HUES64 (cell line): ENCODE results near the gene NRN1L.
A peak's percentile ranks its signal among the peaks of the same experiment; 100 is the strongest.
"Not testable (repeated sequence)": the region's sequence is repeated elsewhere in the genome, so short reads cannot be mapped to it uniquely, and the experiment has no call there.

Source experiments
- H3K27ac ChIP-seq: 2 replicates; pipeline ENCODE4 v1.7.0; 2013; ENCODE audit warnings: low read depth, low read length, inconsistent platforms
- H3K27me3 ChIP-seq: 2 replicates; pipeline ENCODE4 v1.6.1; 2013; ENCODE audit warnings: mild to moderate bottlenecking, low read length; ENCODE audit not compliant: insufficient read depth
- H3K36me3 ChIP-seq: 2 replicates; pipeline ENCODE4 v1.6.1; 2013; ENCODE audit warnings: mild to moderate bottlenecking, low read length; ENCODE audit not compliant: insufficient read depth
- H3K4me1 ChIP-seq: 2 replicates; pipeline ENCODE4 v1.6.1; 2013; ENCODE audit warnings: mild to moderate bottlenecking, low read length, moderate library complexity; ENCODE audit not compliant: insufficient read depth
- H3K4me3 ChIP-seq: 2 replicates; pipeline ENCODE4 v1.5.1; 2013; ENCODE audit warnings: mild to moderate bottlenecking, low read length, moderate library complexity
- H3K9ac ChIP-seq: 2 replicates; pipeline ENCODE4 v1.6.1; 2013; ENCODE audit warnings: mild to moderate bottlenecking, low read depth, low read length
- H3K9me3 ChIP-seq: 2 replicates; pipeline ENCODE4 v1.6.1; 2013; ENCODE audit warnings: low read depth, low read length; ENCODE audit not compliant: insufficient read depth
- WGBS: fragments of 150-250, 120-280 bp; methylation state at CpG from one replicate; pipeline ENCODE4 v1.1.7; 2013; ENCODE audit warnings: missing lambda C conversion rate; 5-methylcytosine and 5-hydroxymethylcytosine counted together

Gene NRN1L

GRCh38 chr16:67862623-67863583 is 21.8 kb upstream of the NRN1L start:
- no peaks in the 10 kb centered on the region for H3K4me1 ChIP-seq
- H3K9me3 ChIP-seq: no peaks in the 10 kb centered on the region
- no peaks in the 10 kb centered on the region for H3K27me3 ChIP-seq
- H3K4me3 ChIP-seq: no peak overlapping the region
- WGBS: 93% methylated on average over 11 of the region's 11 CpGs
- H3K9ac ChIP-seq: no peak overlapping the region
- peaks cover 49% of the 10 kb centered on the region for H3K36me3 ChIP-seq
- H3K27ac ChIP-seq: no peak overlapping the region

GRCh38 chr16:67864044-67864443 is 20.6 kb upstream of the NRN1L start:
- not testable (repeated sequence) for H3K4me3 ChIP-seq, H3K9me3 ChIP-seq, H3K27ac ChIP-seq, H3K4me1 ChIP-seq, H3K9ac ChIP-seq, H3K27me3 ChIP-seq
- peaks cover 61% of the 10 kb centered on the region for H3K36me3 ChIP-seq
- WGBS: 93% methylated on average over 6 of the region's 6 CpGs

GRCh38 chr16:67864594-67864993 is 20.1 kb upstream of the NRN1L start:
- Histone ChIP-seq H3K4me1 (no peaks in the 10 kb centered on the region), H3K9me3 (no peaks in the 10 kb centered on the region), H3K4me3 (no peak overlapping the region), H3K36me3 (peaks cover 65% of the 10 kb centered on the region), H3K27me3 (no peaks in the 10 kb centered on the region), H3K9ac (no peak overlapping the region), H3K27ac (no peak overlapping the region)
- WGBS: 84% methylated on average over 2 of the region's 2 CpGs

GRCh38 chr16:67865318-67865717 is 19.4 kb upstream of the NRN1L start:
- no peaks in the 10 kb centered on the region for H3K9me3 ChIP-seq
- 85% methylated on average over 2 of the region's 2 CpGs for WGBS
- no peak overlapping the region for H3K9ac ChIP-seq
- no peaks in the 10 kb centered on the region for H3K4me1 ChIP-seq
- peaks cover 71% of the 10 kb centered on the region for H3K36me3 ChIP-seq
- H3K4me3 ChIP-seq: no peak overlapping the region
- no peaks in the 10 kb centered on the region for H3K27me3 ChIP-seq
- no peak overlapping the region for H3K27ac ChIP-seq

GRCh38 chr16:67868290-67868689 is 16.4 kb upstream of the NRN1L start:
- WGBS: 96% methylated on average over 6 of the region's 6 CpGs
- peaks cover 77% of the 10 kb centered on the region for H3K36me3 ChIP-seq

GRCh38 chr16:67869653-67870052 is 15.0 kb upstream of the NRN1L start:
- H3K9me3 ChIP-seq: no peaks in the 10 kb centered on the region
- 96% methylated on average over 7 of the region's 7 CpGs for WGBS
- no peak overlapping the region for H3K9ac ChIP-seq
- peaks cover 8% of the 10 kb centered on the region; the same call in 1 of the 2 replicates for H3K4me1 ChIP-seq
- H3K36me3 ChIP-seq: peaks cover 72% of the 10 kb centered on the region
- no peak overlapping the region for H3K27ac ChIP-seq
- no peak overlapping the region for H3K4me3 ChIP-seq
- no peaks in the 10 kb centered on the region for H3K27me3 ChIP-seq

More at GRCh38 chr16:67868290-67868689, 16.4 kb upstream of the NRN1L start:
- H3K27ac ChIP-seq: no peak overlapping the region
- no peaks in the 10 kb centered on the region for H3K4me1 ChIP-seq
- H3K4me3 ChIP-seq: no peak overlapping the region
- H3K27me3 ChIP-seq: no peaks in the 10 kb centered on the region
- H3K9ac ChIP-seq: no peak overlapping the region
- H3K9me3 ChIP-seq: no peaks in the 10 kb centered on the region

- WGBS: 85% methylated on average over 3 of the region's 3 CpGs
- peaks cover 63% of the 10 kb centered on the region for H3K36me3 ChIP-seq
- H3K27me3 ChIP-seq: no peaks in the 10 kb centered on the region
- H3K9me3 ChIP-seq: no peaks in the 10 kb centered on the region
- H3K9ac ChIP-seq: no peak overlapping the region
- no peak overlapping the region for H3K4me3 ChIP-seq
- H3K27ac ChIP-seq: no peak overlapping the region
- H3K4me1 ChIP-seq: peaks cover 8% of the 10 kb centered on the region; the same call in 1 of the 2 replicates
Measured at GRCh38 chr16:67871256-67871655, 13.4 kb upstream of the NRN1L start.

GRCh38 chr16:67872131-67872630 is 12.5 kb upstream of the NRN1L start:
- WGBS: 75% methylated on average over 2 of the region's 2 CpGs
- peaks cover 63% of the 10 kb centered on the region for H3K36me3 ChIP-seq
- H3K9me3 ChIP-seq: no peaks in the 10 kb centered on the region
- H3K27me3 ChIP-seq: no peaks in the 10 kb centered on the region
- H3K4me3 ChIP-seq: peak overlapping the region; percentile 97
- no peak overlapping the region for H3K27ac ChIP-seq
- no peak overlapping the region for H3K9ac ChIP-seq
- H3K4me1 ChIP-seq: peaks cover 8% of the 10 kb centered on the region; the same call in 1 of the 2 replicates

- 5% methylated on average over 72 of the region's 72 CpGs for WGBS
- Histone ChIP-seq H3K9ac (peak within 1 kb of the TSS; percentile 93), H3K4me1 (peaks cover 8% of the 10 kb centered on the region; the same call in 1 of the 2 replicates), H3K4me3 (peak within 1 kb of the TSS; percentile 97), H3K36me3 (peaks cover 63% of the 10 kb centered on the region), H3K9me3 (no peaks in the 10 kb centered on the region), H3K27ac (peak within 1 kb of the TSS; percentile 62), H3K27me3 (no peaks in the 10 kb centered on the region)
Measured at GRCh38 chr16:67872631-67873434, 11.9 kb upstream of the NRN1L start, which contains the start of gene EDC4. Gene EDC4 (plus strand): TSS chr16:67873052. CDS start chr16:67873262, 210 bp downstream.

- Histone ChIP-seq H3K27ac (peak overlapping the region; percentile 62), H3K4me3 (peak overlapping the region; percentile 97), H3K36me3 (peaks cover 63% of the 10 kb centered on the region), H3K9me3 (no peaks in the 10 kb centered on the region), H3K9ac (peak overlapping the region; percentile 93), H3K4me1 (peaks cover 8% of the 10 kb centered on the region; the same call in 1 of the 2 replicates), H3K27me3 (no peaks in the 10 kb centered on the region)
- WGBS: 26% methylated on average over 23 of the region's 23 CpGs
Measured at GRCh38 chr16:67873435-67874370, 11.0 kb upstream of the NRN1L start.
